Astrocyte (in vitro differentiated cells and primary cell): ENCODE data around the gene IFT22. TPM values are rescaled to one million over a fixed set of nuclear protein-coding genes. Genes with fewer than 3 reads are reported as not detected.

Experiments
- DNase-seq: peaks from one replicate; pipeline ENCODE4 v3.0.0-alpha.2; 2010; ENCODE audit warnings: low read depth
- FAIRE-seq: peaks from 2 replicates; lab custom pipeline; 2011; peaks lifted over from hg19 to GRCh38; lab: Jason Lieb, UNC
- H2AFZ ChIP-seq: 2 replicates; pipeline ENCODE4 v1.6.0; 2012; ENCODE audit warnings: low read depth, low read length, inconsistent platforms
- H3K27ac ChIP-seq: 2 replicates; pipeline ENCODE4 v1.5.1; 2011; ENCODE audit warnings: low read depth, low read length, inconsistent platforms
- H3K27me3 ChIP-seq: 2 replicates; pipeline ENCODE4 v1.6.0; 2011; ENCODE audit warnings: low read length, inconsistent platforms; ENCODE audit not compliant: insufficient read depth
- H3K36me3 ChIP-seq: 2 replicates; pipeline ENCODE4 v1.5.1; 2011; ENCODE audit warnings: low read length, inconsistent platforms; ENCODE audit not compliant: insufficient read depth
- H3K4me1 ChIP-seq: 2 replicates; pipeline ENCODE4 v1.5.1; 2011; ENCODE audit warnings: low read length, inconsistent platforms; ENCODE audit not compliant: insufficient read depth
- H3K4me2 ChIP-seq: 2 replicates; pipeline ENCODE4 v1.6.0; 2012; ENCODE audit warnings: low read length, inconsistent platforms
- H3K4me3 ChIP-seq: 2 replicates; pipeline ENCODE4 v1.5.1; 2011; ENCODE audit warnings: low read depth, mild to moderate bottlenecking, low read length, inconsistent platforms; ENCODE audit not compliant: insufficient read depth
- H3K79me2 ChIP-seq: 2 replicates; pipeline ENCODE4 v1.6.0; 2012; ENCODE audit warnings: mild to moderate bottlenecking, low read length, inconsistent platforms; ENCODE audit not compliant: insufficient read depth
- H3K9ac ChIP-seq: 2 replicates; pipeline ENCODE4 v1.6.0; 2012; ENCODE audit warnings: mild to moderate bottlenecking, low read length, inconsistent platforms
- H3K9me3 ChIP-seq: 2 replicates; pipeline ENCODE4 v1.5.1; 2012; ENCODE audit warnings: low read depth, mild to moderate bottlenecking, low read length, inconsistent platforms; ENCODE audit not compliant: insufficient read depth
- H4K20me1 ChIP-seq: 2 replicates; pipeline ENCODE4 v1.6.0; 2012; ENCODE audit warnings: low read length, inconsistent platforms; ENCODE audit not compliant: insufficient read depth
- H3K27ac Mint-ChIP-seq: one replicate; pipeline ENCODE4 v1.8.0; 2021; ENCODE audit warnings: mild to moderate bottlenecking, mixed read lengths; ENCODE audit not compliant: unreplicated experiment
- H3K27me3 Mint-ChIP-seq: one replicate; pipeline ENCODE4 v1.8.0; 2021; ENCODE audit warnings: low read depth, mixed read lengths; ENCODE audit not compliant: unreplicated experiment
- H3K36me3 Mint-ChIP-seq: one replicate; pipeline ENCODE4 v1.8.0; 2021; ENCODE audit warnings: low read depth, mixed read lengths; ENCODE audit not compliant: unreplicated experiment
- H3K4me1 Mint-ChIP-seq: one replicate; pipeline ENCODE4 v1.8.0; 2021; ENCODE audit warnings: low read depth, mixed read lengths; ENCODE audit not compliant: unreplicated experiment
- H3K4me3 Mint-ChIP-seq: one replicate; pipeline ENCODE4 v1.8.0; 2021; ENCODE audit warnings: mild to moderate bottlenecking, moderate library complexity, mixed read lengths; ENCODE audit not compliant: unreplicated experiment
- H3K9me3 Mint-ChIP-seq: one replicate; pipeline ENCODE4 v1.8.0; 2021; ENCODE audit warnings: mild to moderate bottlenecking, mixed read lengths; ENCODE audit not compliant: unreplicated experiment
- EZH2 ChIP-seq: IDR thresholded peaks from 2 replicates; pipeline ENCODE4 v1.6.1; 2012; ENCODE audit warnings: mild to moderate bottlenecking, low read length, inconsistent platforms; ENCODE audit not compliant: insufficient read depth
- total RNA-seq: library from RNA; stranded (reverse); gene quantifications from 2 replicates; pipeline ENCODE4 v1.2.1, GENCODE V29; 2021
- TF ChIP-seq, protein P1 (sequence below): IDR thresholded peaks from 2 replicates; pipeline ENCODE4 v1.5.1; 2011; ENCODE audit warnings: low read depth, mild to moderate bottlenecking, inconsistent platforms, low read length, moderate library complexity; ENCODE audit not compliant: insufficient read depth

Gene IFT22
- total RNA-seq, 1 donor from 2014 or later: 20.9 TPM

DNA sequence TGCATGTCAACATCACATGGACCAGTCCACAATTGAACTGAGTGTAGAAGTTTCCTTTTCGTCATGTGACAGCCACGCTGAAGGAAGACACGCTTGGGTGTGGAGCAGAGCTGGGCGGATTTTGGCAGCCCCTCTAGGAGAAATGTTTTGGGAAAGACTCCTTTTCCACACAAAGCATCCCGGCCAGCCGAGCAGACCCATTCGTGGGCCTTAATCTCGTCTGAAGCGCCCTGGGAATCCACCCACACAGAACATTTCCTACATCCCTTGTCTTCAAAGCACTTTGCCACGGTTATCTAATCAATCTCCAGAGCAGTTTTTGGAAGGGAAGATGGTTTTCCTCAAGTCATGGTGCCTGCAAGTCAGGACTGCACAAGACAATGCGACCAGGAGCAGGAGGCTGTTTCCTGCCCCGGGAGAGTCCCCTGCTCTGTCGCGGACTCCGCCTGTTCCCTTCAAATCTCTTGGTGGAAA, 8.4 kb upstream of the IFT22 start:
- Mint-ChIP-seq H3K27me3 (peaks cover 10% of the 10 kb centered on the region), H3K27ac (no peak overlapping the region)
- H3K27ac ChIP-seq: no peak overlapping the region

DNA sequence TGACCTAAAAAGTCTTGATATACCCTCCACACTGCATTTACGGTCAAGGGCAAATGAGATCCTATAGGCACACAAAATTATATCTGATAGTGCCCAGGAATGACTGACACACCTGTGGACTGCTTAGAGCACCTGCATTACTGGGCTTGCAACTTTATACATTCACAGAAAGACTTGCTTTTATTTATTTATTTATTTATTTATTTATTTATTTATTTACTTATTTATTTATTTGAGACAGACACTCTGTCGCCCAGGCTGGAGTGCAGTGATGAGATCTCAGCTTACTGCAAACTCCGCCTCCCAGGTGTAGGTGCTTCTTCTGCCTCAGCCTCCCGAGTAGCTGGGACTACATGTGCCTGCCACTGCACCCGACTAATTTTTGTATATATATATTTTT, 6.5 kb upstream of the IFT22 start:
- Histone ChIP-seq H3K27ac (no peak overlapping the region), H3K4me3 (no peak overlapping the region), H4K20me1 (no peaks in the 10 kb centered on the region), H3K9me3 (no peaks in the 10 kb centered on the region), H3K9ac (no peak overlapping the region), H3K4me1 (no peaks in the 10 kb centered on the region), H3K36me3 (no peaks in the 10 kb centered on the region), H3K27me3 (no peaks in the 10 kb centered on the region), H3K4me2 (no peak overlapping the region), H3K79me2 (no peaks in the 10 kb centered on the region), H2AFZ (no peak overlapping the region)
- no peak for TF ChIP-seq EZH2
- TF ChIP-seq, protein P1, sequence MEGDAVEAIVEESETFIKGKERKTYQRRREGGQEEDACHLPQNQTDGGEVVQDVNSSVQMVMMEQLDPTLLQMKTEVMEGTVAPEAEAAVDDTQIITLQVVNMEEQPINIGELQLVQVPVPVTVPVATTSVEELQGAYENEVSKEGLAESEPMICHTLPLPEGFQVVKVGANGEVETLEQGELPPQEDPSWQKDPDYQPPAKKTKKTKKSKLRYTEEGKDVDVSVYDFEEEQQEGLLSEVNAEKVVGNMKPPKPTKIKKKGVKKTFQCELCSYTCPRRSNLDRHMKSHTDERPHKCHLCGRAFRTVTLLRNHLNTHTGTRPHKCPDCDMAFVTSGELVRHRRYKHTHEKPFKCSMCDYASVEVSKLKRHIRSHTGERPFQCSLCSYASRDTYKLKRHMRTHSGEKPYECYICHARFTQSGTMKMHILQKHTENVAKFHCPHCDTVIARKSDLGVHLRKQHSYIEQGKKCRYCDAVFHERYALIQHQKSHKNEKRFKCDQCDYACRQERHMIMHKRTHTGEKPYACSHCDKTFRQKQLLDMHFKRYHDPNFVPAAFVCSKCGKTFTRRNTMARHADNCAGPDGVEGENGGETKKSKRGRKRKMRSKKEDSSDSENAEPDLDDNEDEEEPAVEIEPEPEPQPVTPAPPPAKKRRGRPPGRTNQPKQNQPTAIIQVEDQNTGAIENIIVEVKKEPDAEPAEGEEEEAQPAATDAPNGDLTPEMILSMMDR: no peak
- Mint-ChIP-seq H3K9me3 (peaks cover 1% of the 10 kb centered on the region), H3K36me3 (no peaks in the 10 kb centered on the region), H3K27me3 (peaks cover 12% of the 10 kb centered on the region), H3K27ac (no peak overlapping the region), H3K4me1 (no peaks in the 10 kb centered on the region), H3K4me3 (no peak overlapping the region)
- DNase-seq: no peak
- FAIRE-seq: no peak

More for the DNA sequence above, 8.4 kb upstream of the IFT22 start:
- Histone ChIP-seq H3K36me3 (no peaks in the 10 kb centered on the region), H3K9me3 (no peaks in the 10 kb centered on the region), H2AFZ (no peak overlapping the region), H3K4me1 (no peaks in the 10 kb centered on the region), H3K27me3 (no peaks in the 10 kb centered on the region), H3K79me2 (no peaks in the 10 kb centered on the region), H3K4me3 (no peak overlapping the region), H4K20me1 (no peaks in the 10 kb centered on the region), H3K9ac (no peak overlapping the region), H3K4me2 (no peak overlapping the region)
- FAIRE-seq (no peak), DNase-seq (no peak)
- peaks cover 2% of the 10 kb centered on the region for H3K36me3 Mint-ChIP-seq
- no peak overlapping the region for H3K4me3 Mint-ChIP-seq
- no peaks in the 10 kb centered on the region for H3K4me1 Mint-ChIP-seq
- no peaks in the 10 kb centered on the region for H3K9me3 Mint-ChIP-seq
- TF ChIP-seq, protein P1: no peak
- TF ChIP-seq EZH2: no peak

DNA sequence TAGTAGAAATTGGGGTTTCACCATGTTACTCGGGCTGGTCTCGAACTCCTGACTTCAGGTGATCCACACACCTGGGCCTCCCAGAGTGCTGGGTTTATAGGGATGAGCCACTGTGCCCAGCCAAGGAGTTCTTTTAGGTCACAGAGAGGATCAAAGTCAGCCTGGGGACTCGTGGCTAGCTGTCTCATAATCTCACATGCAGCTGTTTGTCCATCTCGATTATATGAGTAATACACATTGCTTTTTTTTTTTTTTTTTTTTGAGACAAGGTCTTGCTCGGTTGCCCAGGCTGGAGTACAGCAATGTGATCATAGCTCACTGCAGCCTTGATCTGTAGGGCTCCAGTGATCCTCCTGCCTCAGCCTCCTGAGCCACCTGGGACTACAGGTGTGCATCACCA, 2.2 kb downstream of the IFT22 start:
- H3K27ac Mint-ChIP-seq: no peak overlapping the region
- H3K79me2 ChIP-seq: peaks cover 9% of the 10 kb centered on the region
- H4K20me1 ChIP-seq: no peaks in the 10 kb centered on the region
- FAIRE-seq (no peak), DNase-seq (no peak)
- H3K27me3 Mint-ChIP-seq: peaks cover 4% of the 10 kb centered on the region
- no peak overlapping the region for H3K27ac ChIP-seq
- no peak overlapping the region for H3K4me2 ChIP-seq
- peaks cover 6% of the 10 kb centered on the region for H3K4me1 Mint-ChIP-seq
- H2AFZ ChIP-seq: no peak overlapping the region
- no peak overlapping the region for H3K9ac ChIP-seq
- peaks cover 6% of the 10 kb centered on the region for H3K4me1 ChIP-seq
- H3K36me3 Mint-ChIP-seq: peaks cover 14% of the 10 kb centered on the region
- peaks cover 1% of the 10 kb centered on the region for H3K9me3 Mint-ChIP-seq
- no peaks in the 10 kb centered on the region for H3K27me3 ChIP-seq
- no peak for TF ChIP-seq EZH2
- TF ChIP-seq, protein P1: no peak
- no peak overlapping the region for H3K4me3 ChIP-seq
- peaks cover 10% of the 10 kb centered on the region for H3K36me3 ChIP-seq
- H3K4me3 Mint-ChIP-seq: no peak overlapping the region
- H3K9me3 ChIP-seq: no peaks in the 10 kb centered on the region
